Fibroblast of lung (primary cell): ENCODE data around the gene UPF1. TPM values are rescaled to one million over a fixed set of nuclear protein-coding genes. Genes with fewer than 3 reads are reported as not detected.

Source experiments
- DNase-seq, 2 donors: peaks; one replicate each; pipeline versions ENCODE4 v3.0.0 to v3.0.0-alpha.2; 2010; ENCODE audit warnings: low read depth in 2 of 2
- H2AFZ ChIP-seq: 2 replicates; pipeline ENCODE4 v1.5.1; 2012; ENCODE audit warnings: low read length, control low read depth, inconsistent platforms
- H3K27ac ChIP-seq: 2 replicates; pipeline ENCODE4 v1.5.1; 2011; ENCODE audit warnings: low read length, control low read depth; ENCODE audit not compliant: insufficient read depth
- H3K27me3 ChIP-seq: 2 replicates; pipeline ENCODE4 v1.5.1; 2011; ENCODE audit warnings: mild to moderate bottlenecking, low read length; ENCODE audit not compliant: control insufficient read depth, insufficient read depth
- H3K36me3 ChIP-seq: 2 replicates; pipeline ENCODE4 v1.5.1; 2011; ENCODE audit warnings: low read length; ENCODE audit not compliant: control insufficient read depth, insufficient read depth
- H3K4me1 ChIP-seq: 2 replicates; pipeline ENCODE4 v1.5.1; 2011; ENCODE audit warnings: low read length; ENCODE audit not compliant: control insufficient read depth, insufficient read depth; ENCODE audit errors: extremely low read depth
- H3K4me2 ChIP-seq: 2 replicates; pipeline ENCODE4 v1.5.1; 2011; ENCODE audit warnings: low read length, control low read depth; ENCODE audit not compliant: insufficient read depth; ENCODE audit errors: extremely low read depth
- H3K4me3 ChIP-seq, 4 experiments: fragments of 200-600 bp in 1 of 4; sonication (generic) in 1 of 4; replicated peaks in 1 of 4; 2 replicates each; pipeline ENCODE4 v1.5.1; 2011 to 2016; ENCODE audit warnings: low read length in 4 of 4, low read depth in 3 of 4, mild to moderate bottlenecking in 3 of 4, control low read depth in 2 of 4, inconsistent platforms in 1 of 4, mixed read lengths in 1 of 4; ENCODE audit not compliant: insufficient read depth in 1 of 4; ENCODE audit errors: control extremely low read depth in 1 of 4
- H3K79me2 ChIP-seq: 2 replicates; pipeline ENCODE4 v1.5.1; 2012; ENCODE audit warnings: mild to moderate bottlenecking, low read length, inconsistent platforms; ENCODE audit not compliant: control insufficient read depth, insufficient read depth
- H3K9ac ChIP-seq: 2 replicates; pipeline ENCODE4 v1.5.1; 2011; ENCODE audit warnings: mild to moderate bottlenecking, low read length, control low read depth; ENCODE audit not compliant: insufficient read depth
- H3K9me3 ChIP-seq: 2 replicates; pipeline ENCODE4 v1.5.1; 2012; ENCODE audit warnings: low read depth, low read length; ENCODE audit not compliant: control insufficient read depth, insufficient read depth
- H4K20me1 ChIP-seq: 2 replicates; pipeline ENCODE4 v1.5.1; 2011; ENCODE audit warnings: low read length; ENCODE audit not compliant: control insufficient read depth, insufficient read depth; ENCODE audit errors: extremely low read depth
- EZH2 ChIP-seq: IDR thresholded peaks from 2 replicates; pipeline ENCODE4 v1.5.1; 2012; ENCODE audit warnings: low read length, control low read depth, mild to moderate bottlenecking; ENCODE audit errors: missing control alignments
- polyA plus RNA-seq, 2 donors: library from polyadenylated mRNA; depleted of rRNA in 1 of 2; stranded (reverse) in 1 of 2; unstranded in 1 of 2; fragments of >200 nt; gene quantifications; 2 replicates each; pipeline ENCODE4 v1.2.1, GENCODE V29; 2011 to 2012; ENCODE audit warnings: missing spikeins in 1 of 2
- total RNA-seq: library from RNA; depleted of rRNA; stranded (reverse); fragments of >200 nt; gene quantifications from 2 replicates; pipeline ENCODE4 v1.2.1, GENCODE V29; 2014
- TF ChIP-seq, protein P1 (sequence below), 2 donors: IDR thresholded peaks in 1 of 2; conservative IDR thresholded peaks in 1 of 2; 1 replicate in 1 of 2; 2 replicates in 1 of 2; pipeline ENCODE4 v1.5.1; 2011 to 2012; ENCODE audit warnings: low read length in 2 of 2, control low read depth in 1 of 2, inconsistent platforms in 1 of 2, low read depth in 1 of 2, mild to moderate bottlenecking in 1 of 2

Gene UPF1
- total and polyA plus RNA-seq, 2 donors (not counting 1 experiment from before 2014, with no cell fraction given), result 20.5 to 57.1 TPM

DNA sequence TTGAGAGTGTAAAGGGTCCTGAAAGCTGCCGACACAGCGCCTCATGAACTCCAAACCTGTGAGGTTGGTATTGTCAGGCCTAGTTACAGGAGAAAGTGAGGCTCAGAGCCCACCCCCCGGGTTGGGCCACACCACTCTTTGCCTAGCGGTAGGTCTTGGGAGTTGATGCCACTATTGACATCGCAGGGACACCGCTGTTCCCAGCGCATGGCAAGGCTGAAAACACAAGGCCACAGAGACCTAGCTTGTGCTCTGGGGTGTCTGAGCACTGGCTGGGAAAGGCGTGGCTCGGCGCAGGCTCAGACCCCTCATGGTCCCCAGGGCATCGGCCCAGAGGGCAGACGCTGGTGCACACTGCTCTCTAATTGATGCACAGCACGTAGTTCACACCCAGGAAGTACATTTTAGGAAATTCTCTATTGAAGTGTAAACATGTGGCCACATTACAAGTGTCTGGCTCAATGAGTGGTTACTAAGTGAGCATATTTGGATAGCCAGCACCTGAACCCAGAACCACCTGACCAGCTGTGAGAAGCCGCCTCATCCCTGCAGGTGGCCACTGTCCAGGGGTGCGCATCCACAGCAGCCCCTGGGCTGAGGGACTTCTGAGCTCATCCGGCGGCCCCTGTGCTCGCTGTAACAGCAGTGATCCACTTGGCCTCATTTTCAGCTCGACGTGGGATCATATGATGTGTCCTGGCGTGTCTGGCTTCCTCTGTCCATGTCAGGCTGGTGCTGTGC, 27.3 kb downstream of the UPF1 start:
- Histone ChIP-seq H3K27ac (no peak overlapping the region), H3K9me3 (no peaks in the 10 kb centered on the region), H4K20me1 (no peaks in the 10 kb centered on the region), H3K9ac (no peak overlapping the region), H3K79me2 (peaks cover 3% of the 10 kb centered on the region), H3K4me3 (no peak overlapping the region), H3K4me2 (no peak overlapping the region), H3K36me3 (peaks cover 63% of the 10 kb centered on the region), H2AFZ (no peak overlapping the region), H3K4me1 (no peaks in the 10 kb centered on the region), H3K27me3 (no peaks in the 10 kb centered on the region)
- no peak for DNase-seq
- TF ChIP-seq EZH2, result no peak
- TF ChIP-seq, protein P1, sequence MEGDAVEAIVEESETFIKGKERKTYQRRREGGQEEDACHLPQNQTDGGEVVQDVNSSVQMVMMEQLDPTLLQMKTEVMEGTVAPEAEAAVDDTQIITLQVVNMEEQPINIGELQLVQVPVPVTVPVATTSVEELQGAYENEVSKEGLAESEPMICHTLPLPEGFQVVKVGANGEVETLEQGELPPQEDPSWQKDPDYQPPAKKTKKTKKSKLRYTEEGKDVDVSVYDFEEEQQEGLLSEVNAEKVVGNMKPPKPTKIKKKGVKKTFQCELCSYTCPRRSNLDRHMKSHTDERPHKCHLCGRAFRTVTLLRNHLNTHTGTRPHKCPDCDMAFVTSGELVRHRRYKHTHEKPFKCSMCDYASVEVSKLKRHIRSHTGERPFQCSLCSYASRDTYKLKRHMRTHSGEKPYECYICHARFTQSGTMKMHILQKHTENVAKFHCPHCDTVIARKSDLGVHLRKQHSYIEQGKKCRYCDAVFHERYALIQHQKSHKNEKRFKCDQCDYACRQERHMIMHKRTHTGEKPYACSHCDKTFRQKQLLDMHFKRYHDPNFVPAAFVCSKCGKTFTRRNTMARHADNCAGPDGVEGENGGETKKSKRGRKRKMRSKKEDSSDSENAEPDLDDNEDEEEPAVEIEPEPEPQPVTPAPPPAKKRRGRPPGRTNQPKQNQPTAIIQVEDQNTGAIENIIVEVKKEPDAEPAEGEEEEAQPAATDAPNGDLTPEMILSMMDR (conservative IDR thresholded peaks at IDR 0.05 in 1 of 2, IDR thresholded peaks at IDR 0.05 in 1 of 2; ENCODE audit: low read depth in 1 of 2, low read length in 2 of 2), result no peak

DNA sequence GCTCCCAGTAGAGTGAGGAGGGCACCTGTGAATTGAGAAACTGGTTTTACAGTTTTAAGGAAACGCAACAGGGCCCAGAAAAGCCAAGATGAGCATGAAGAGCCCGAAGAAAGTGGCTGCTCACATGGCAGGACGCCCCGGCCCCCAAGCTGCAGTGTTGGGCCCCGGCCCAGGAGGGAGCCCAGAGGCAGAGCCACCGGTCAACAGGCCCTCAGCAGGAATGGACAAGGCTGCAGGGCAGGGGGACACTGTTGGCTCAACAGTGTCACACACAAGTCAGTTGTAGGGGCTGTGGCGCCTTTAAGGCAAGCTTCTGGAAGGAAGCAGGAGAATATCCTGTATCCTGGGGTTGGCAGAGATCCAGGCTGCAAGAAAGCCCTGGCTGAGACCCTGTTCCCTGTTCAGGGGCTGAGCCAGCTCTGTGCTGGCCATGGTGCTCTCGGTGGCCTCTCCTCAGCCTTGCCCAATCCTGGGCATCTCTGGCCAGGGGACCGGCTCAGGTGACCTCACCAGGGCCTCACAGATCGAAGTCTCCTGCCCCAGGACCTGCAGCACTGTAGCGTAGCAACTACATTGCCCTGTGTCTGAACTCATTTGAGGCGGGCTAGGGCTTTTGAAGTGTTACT, 28.0 kb downstream of the UPF1 start:
- peak in 1 of 2 donors; percentile 8 for DNase-seq
- Histone ChIP-seq H4K20me1 (no peaks in the 10 kb centered on the region), H3K9me3 (no peaks in the 10 kb centered on the region), H3K4me1 (no peaks in the 10 kb centered on the region), H3K4me3 (no peak overlapping the region), H2AFZ (no peak overlapping the region), H3K4me2 (no peak overlapping the region), H3K9ac (no peak overlapping the region), H3K27me3 (no peaks in the 10 kb centered on the region), H3K27ac (no peak overlapping the region), H3K36me3 (peaks cover 60% of the 10 kb centered on the region), H3K79me2 (peaks cover under 1% of the 10 kb centered on the region)
- TF ChIP-seq, protein P1 (conservative IDR thresholded peaks at IDR 0.05 in 1 of 2, IDR thresholded peaks at IDR 0.05 in 1 of 2; ENCODE audit: low read depth in 1 of 2, low read length in 2 of 2), result no peak
- TF ChIP-seq EZH2, result no peak

DNA sequence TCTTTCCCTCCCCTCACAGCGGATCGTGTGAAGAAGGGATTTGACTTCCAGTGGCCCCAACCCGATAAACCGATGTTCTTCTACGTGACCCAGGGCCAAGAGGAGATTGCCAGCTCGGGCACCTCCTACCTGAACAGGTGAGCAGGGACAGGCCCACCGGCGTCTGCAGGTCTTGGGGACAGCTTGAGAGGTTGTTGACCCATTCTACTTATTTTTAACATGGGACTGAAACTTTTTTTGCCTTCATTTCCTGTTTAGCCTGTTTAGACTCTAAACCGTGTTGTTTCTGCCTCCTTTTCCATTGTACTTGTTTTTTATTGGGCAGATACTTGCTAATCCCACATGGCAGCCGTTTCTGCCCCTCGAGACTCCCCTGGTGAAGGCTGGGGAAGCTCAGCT, 28.5 kb downstream of the UPF1 start:
- Histone ChIP-seq H3K4me2 (no peak overlapping the region), H3K4me1 (no peaks in the 10 kb centered on the region), H2AFZ (no peak overlapping the region), H3K4me3 (no peak overlapping the region), H3K9me3 (no peaks in the 10 kb centered on the region), H3K79me2 (no peaks in the 10 kb centered on the region), H3K27ac (no peak overlapping the region), H4K20me1 (no peaks in the 10 kb centered on the region), H3K27me3 (no peaks in the 10 kb centered on the region), H3K36me3 (peaks cover 59% of the 10 kb centered on the region), H3K9ac (no peak overlapping the region)
- no peak for DNase-seq
- TF ChIP-seq, protein P1 (conservative IDR thresholded peaks at IDR 0.05 in 1 of 2, IDR thresholded peaks at IDR 0.05 in 1 of 2; ENCODE audit: low read depth in 1 of 2, low read length in 2 of 2), result no peak
- TF ChIP-seq EZH2, result no peak
